ENCODE data around the gene DKK3.

DKK3 gene

DNA sequence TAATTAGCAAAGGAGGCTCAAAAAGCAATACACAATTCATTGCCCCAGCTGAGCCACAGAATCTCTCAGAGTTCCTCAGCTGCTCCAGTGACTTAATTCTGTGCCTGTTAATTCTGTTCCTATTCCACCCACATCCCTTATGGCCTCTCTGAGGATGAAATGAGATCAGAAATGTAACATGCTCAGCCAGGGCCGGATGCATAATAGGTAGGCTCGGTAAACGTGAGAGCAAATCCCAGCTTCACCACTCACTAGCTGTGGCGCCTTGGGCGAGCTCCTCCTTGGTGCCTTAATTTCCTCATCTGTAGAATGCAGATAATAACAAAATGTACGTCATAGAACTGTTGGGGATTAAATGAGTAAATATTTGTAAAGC is 42.8 kb upstream of the DKK3 start:
- DNase-seq (ENCODE audit: low spot score): no peak
- in situ Hi-C loops (cut with MboI; ENCODE audit: low sequenced_read_pairs, unreplicated experiment): loop anchor here (25.0 kb wide), 1 partner anchor 186 kb away; no protein-coding TSS in a partner anchor
- TF ChIP-seq, protein P1, sequence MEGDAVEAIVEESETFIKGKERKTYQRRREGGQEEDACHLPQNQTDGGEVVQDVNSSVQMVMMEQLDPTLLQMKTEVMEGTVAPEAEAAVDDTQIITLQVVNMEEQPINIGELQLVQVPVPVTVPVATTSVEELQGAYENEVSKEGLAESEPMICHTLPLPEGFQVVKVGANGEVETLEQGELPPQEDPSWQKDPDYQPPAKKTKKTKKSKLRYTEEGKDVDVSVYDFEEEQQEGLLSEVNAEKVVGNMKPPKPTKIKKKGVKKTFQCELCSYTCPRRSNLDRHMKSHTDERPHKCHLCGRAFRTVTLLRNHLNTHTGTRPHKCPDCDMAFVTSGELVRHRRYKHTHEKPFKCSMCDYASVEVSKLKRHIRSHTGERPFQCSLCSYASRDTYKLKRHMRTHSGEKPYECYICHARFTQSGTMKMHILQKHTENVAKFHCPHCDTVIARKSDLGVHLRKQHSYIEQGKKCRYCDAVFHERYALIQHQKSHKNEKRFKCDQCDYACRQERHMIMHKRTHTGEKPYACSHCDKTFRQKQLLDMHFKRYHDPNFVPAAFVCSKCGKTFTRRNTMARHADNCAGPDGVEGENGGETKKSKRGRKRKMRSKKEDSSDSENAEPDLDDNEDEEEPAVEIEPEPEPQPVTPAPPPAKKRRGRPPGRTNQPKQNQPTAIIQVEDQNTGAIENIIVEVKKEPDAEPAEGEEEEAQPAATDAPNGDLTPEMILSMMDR (IDR thresholded peaks at IDR 0.05; ENCODE audit: borderline replicate concordance, control extremely low read depth, extremely low read depth, insufficient read depth, missing control alignments): no peak

DNA sequence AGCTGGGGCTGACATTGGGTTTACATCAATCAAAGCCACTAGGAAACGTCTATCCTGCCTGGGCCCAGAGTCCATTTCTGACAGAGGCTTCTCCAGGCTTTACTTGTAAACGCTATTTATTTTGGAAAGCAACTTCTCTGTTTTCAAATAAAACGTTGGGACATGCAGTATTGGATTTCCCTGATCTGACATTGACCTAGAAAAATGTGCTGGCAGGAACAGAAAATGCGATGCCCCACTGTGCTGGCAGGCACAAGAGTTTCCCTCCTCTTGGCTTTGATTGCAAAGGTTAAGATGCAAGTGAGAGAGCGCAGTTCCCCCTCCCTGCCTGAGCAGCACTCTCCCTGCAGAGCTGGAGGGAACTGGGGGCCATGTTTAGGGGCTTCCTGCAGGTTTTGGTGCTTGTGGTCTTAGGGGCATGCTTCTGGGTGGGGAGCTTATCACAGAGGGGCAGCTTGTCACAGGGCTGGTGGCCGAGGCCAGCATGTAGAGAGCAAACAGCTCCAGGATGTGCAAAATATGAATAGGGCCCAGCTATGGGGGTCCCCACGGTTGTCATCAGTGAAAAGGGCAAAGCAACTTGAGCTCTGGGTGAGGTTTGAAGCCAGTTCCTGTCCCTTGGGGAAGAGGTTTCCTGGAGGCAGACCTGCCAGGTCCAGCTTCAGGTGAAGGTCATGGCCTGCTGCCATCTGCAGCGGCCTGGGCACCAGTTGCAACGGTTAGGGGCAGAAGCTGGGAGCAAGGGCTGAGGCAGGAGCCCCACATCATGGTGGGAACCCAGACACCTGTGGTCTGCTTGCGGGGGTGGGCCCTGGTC is 42.3 kb upstream of the DKK3 start:
- DNase-seq (ENCODE audit: low spot score): no peak
- TF ChIP-seq, protein P1 (IDR thresholded peaks at IDR 0.05; ENCODE audit: borderline replicate concordance, control extremely low read depth, extremely low read depth, insufficient read depth, missing control alignments): no peak
- in situ Hi-C loops (cut with MboI; ENCODE audit: low sequenced_read_pairs, unreplicated experiment): loop anchor here (25.0 kb wide), 1 partner anchor 187 kb away; no protein-coding TSS in a partner anchor

DNA sequence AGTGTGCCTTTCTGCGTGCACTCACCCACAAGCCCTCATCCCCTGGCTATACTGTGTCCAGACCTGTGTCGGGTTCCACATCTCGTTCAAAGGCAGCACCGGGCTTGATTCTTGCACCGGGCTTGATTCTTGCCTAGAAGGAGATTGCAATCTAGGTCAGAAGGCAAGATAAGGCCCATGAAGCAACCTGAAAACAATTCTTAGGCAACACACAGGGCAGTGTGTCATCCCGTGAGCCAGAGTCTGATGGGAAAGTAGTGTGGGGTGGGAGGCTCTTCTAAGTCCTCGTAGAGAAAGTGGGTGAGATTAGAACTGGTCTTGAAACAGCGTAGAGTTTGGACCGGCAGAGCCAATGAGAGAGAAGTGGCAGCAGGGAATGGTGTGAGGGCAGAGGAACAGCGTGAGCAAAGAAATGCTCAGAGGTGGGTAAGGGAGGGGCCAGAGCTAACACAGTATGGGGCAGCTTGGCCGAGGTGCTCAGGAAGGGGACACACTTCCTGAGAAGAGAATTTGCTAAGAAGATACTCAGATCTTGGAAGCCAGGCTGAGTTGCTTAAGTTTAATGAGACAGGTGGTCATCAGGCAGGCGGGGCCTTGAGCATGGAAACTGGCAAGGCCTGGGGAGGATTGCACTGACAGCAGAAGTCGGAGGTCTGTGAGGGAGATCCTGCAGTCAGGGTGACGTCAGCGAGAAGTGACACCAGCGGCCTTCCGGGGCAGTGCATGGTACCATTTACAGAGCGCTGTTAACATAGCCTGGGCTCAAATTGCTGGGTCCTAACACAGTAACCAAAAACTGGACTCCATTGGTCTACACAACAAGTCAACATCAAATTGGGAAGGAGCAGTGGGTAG is 40.7 kb upstream of the DKK3 start:
- in situ Hi-C loops (cut with MboI; ENCODE audit: low sequenced_read_pairs, unreplicated experiment): loop anchor here (10.0 kb wide), 2 partner anchors 236 to 244 kb away; no protein-coding TSS in a partner anchor
- TF ChIP-seq, protein P1 (IDR thresholded peaks at IDR 0.05; ENCODE audit: borderline replicate concordance, control extremely low read depth, extremely low read depth, insufficient read depth, missing control alignments): no peak

DNA sequence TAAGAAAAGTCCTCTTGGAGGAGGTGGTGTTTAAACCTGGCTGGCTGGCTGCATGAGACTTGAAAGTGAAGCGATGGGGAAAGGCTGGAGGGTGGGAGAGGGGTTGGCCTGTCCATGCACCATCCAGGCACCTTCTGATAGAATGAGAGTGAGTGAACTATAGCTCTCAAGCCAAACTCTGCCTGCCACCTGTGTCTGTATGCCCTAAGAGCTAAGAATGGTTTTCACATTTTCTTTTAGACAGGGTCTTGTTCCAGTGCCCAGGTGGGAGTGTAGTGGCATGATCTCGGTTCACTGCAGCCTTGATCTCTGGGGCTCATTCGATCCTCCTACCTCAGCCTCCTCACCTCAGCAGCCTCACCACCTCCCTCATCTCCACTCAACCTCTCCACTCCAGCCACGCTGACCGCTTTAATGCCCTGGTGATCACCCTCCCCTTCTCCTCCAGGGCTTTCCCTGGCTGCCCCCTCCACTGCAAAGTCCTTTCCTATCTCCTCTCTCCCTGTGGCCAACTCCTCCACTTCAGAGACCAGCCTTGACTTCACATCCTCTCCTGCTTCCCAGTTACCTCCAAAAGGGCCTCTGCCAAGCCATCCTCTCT is 38.3 kb upstream of the DKK3 start:
- no peak for DNase-seq (ENCODE audit: low spot score)
- TF ChIP-seq, protein P1 (IDR thresholded peaks at IDR 0.05; ENCODE audit: borderline replicate concordance, control extremely low read depth, extremely low read depth, insufficient read depth, missing control alignments): no peak
- in situ Hi-C loops (cut with MboI; ENCODE audit: low sequenced_read_pairs, unreplicated experiment): loop anchor here (10.0 kb wide), 2 partner anchors 238 to 242 kb away; no protein-coding TSS in a partner anchor

More for the DNA sequence above, 40.7 kb upstream of the DKK3 start:
- DNase-seq (ENCODE audit: low spot score): no peak

DNA sequence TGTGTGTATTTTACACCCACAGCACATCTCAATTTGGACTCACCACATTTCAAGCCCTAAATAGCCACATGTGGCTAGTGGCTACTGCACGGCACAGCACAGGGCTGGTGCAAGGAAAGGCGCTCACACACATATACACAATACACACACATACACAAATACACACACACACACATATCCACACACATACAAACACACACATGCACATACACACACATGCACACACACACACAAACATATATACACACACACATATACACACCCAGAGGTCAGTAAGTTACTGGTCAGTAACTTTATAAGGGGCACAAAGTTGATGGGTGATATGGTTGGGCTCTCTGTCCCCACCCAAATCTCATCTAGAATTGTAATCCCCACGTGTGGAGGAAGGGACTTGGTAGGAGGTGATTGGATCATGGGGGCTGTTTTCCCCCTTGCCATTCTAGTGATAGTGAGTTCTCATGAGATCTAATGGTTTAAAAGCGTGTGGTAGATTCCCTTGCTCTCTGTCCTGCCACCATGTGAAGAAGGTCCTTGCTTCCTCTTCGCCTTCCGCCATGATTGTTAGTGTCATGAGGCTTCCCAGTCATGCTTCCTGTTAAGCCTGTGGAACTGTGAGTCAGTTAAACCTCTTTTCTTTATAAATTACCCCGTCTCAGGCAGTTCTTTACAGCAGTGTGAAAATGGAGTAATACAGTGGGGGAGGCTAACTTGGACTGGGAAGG is 37.6 kb upstream of the DKK3 start:
- in situ Hi-C loops (cut with MboI; ENCODE audit: low sequenced_read_pairs, unreplicated experiment): loop anchor here (10.0 kb wide), 2 partner anchors 239 to 241 kb away; no protein-coding TSS in a partner anchor
- DNase-seq (ENCODE audit: low spot score): no peak
- TF ChIP-seq, protein P1 (IDR thresholded peaks at IDR 0.05; ENCODE audit: borderline replicate concordance, control extremely low read depth, extremely low read depth, insufficient read depth, missing control alignments): no peak

Measured in GM13976 (cell line).